ENCODE data around the gene ZNF197.
"Not testable (repeated sequence)": the region's sequence is repeated elsewhere in the genome, so short reads cannot be mapped to it uniquely, and the experiment has no call there.

ZNF197 gene

DNA sequence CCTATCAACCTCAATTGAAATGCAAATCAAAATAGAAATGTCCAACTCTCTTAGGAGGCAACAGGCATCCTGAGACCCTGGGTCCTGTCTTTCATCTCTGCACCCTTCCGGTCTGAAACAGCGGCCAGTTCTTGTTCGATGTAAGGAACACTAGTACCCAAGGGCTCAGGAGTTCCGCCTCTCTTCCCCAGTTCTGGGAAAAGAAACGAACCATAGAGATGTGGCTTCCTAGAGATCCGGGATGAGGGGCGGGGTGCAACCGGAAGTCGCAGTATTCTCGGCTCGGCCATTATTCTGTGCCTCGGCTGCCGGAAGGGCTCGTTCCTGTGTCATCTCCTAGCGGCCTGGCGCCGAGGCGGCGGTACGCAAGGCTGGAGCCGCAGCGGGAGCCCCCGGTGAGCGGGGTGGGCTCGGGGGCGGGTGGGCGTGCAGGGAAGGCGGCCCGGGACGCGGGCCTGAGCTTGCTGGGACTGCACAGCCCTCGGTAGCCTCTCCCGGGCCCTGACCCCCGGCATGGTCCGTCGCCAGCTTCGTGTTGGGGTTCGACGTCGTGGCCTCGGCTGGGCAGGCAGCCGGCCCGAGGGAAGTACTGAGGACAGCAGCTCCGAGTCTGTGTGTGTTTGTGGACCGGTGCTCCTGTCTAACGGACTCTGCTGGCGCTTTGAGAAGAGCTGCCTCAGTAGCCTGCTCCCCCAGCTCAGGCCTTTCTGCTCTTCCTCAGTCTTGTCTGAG is at the start of gene ZNF197:
Gene ZNF197 (plus strand): TSS at position 288 of the 732 bp plus-strand sequence. CDS start 4,119 bp downstream, outside the sequence.
- DNase-seq, result peak; percentile 92 to 93

DNA sequence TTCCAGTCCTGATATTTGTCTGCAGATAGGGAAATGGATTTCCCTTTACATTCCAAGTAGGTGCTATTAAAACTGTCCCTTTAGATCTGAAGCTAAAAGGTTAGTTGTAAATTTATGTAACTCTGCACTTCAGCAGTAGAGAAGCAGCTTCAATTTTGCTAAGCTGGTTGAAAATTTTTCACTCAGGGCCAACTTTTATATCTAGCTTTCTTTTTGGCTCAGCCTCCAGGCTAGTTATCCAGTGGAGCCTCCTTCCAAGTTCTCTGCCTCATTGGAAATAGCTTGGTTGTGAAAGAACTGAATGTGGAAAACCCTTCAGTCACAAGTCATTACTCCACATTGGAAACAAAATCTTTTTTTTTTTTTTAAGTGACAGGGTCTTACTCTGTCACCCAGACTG is 48.2 kb upstream of the ZNF197 start:
- DNase-seq, result no peak

DNA sequence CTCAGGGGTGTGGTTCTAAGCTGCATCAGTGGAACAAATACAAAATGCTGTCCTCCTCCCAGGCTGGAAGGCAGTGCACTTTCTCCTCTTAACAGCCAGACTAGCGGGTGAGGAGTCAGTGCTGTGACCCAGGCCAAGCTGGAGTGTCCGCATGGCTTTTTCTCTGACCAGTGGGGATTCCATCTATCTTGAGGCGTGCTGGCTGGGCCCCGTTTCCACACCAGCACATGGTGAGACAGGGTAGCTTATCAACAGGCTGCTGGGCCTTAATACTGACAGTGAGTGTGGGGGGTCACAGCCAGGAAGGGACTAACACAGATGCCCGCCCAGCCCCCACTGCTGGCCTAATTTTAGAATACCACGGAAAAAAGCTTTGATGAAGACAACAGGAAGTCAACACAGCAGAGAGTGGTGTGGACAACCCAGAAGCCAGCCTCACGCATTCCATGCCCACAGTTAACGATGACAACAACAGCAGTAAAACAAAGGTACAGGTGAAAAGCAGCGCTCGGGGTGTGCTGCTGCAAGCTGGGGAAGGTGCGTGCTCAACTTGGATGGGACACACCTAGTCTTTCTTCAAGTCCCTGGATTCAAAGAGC is 47.4 kb upstream of the ZNF197 start:
- DNase-seq, result not testable (repeated sequence)

DNA sequence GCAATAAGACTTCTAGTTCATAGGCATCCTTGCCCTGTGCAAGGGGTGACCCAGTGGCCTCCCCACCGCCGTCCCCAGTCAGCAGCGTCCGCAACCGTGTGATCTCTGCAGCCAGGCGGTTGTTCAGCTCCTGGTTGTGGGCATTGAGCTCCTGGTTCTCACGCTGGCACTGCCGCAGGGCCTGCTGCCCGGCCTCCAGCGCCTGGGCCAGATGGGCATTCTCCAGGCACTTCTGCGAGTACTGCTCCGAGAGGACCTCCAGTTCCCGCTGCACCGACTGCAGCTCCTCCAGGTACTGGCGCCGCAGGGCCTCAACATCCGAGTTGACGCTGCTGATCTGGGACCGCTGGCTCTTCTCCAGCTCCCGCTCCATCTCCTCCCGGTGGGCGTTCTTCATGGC is 46.5 kb upstream of the ZNF197 start:
- DNase-seq, result not testable (repeated sequence)

DNA sequence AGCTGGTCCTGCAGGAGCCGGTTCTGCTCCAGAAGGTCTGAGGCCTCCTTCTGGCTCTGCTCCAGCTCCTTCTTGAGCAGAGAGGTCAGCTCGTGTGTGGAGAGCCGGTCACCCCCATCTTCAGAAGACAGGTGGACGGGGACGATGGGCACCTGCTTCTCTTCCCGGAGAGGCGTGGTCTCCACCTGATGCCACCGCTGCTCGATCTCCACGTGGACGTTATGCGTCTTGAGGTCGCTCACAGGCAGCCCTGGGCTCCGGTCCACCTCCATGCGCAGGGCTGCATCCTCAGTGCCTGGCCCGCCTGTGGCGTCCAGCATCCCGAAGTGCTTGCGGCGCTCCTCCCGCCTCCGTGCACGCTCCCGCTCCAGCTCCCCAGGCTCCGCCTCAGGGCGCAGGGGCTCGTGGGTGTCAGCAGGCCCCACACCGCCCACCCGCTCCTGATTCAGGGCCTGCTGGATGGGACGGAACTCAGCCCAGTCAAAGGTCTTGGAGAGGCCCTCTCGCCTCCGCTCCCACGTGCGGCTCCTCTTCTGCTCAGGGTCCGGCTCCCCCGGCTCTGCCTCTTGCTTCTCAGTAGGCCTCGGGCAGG is 45.8 kb upstream of the ZNF197 start:
- DNase-seq, result not testable (repeated sequence)

DNA sequence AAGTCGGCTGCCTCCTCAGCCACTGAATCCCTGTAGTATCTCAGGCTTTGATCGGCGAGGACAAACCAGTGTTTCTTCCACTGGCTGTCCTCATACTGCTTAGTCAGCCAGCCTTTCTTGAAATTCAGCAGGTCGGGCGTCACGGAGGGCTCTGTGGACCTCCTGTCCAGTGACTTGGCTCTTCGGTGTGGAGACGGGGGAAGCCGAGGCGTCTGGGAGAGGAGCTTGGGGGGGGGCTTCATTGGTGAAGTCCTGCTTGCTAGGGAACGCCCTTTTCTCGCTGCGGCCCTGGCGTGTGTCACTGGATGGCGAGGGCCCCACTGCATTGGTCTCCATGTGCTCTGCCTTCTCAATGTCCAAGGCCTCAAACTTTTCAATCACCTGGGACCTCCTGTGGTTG is 45.1 kb upstream of the ZNF197 start:
- DNase-seq, result not testable (repeated sequence)

DNA sequence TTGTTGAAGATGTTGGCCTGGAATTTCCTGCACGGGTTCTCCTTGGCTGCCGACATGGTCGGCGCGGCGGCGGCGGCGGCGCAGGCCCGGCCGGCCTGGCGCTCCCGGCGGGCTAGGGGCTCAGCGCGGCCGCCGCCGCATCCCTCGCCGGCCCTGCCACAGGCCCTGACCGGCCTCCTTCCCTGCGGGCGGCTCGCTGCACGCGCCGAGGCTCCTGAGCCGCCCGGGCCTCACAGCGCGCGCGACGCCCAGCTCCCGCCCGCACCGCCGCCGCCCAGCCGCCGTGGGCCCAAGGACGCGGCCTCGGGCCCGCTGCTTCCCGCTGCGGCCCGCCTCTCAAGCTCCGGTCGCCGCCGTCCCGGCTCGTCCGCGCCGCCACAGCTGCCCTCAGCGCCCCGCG is 43.9 kb upstream of the ZNF197 start:
- not testable (repeated sequence) for DNase-seq

DNA sequence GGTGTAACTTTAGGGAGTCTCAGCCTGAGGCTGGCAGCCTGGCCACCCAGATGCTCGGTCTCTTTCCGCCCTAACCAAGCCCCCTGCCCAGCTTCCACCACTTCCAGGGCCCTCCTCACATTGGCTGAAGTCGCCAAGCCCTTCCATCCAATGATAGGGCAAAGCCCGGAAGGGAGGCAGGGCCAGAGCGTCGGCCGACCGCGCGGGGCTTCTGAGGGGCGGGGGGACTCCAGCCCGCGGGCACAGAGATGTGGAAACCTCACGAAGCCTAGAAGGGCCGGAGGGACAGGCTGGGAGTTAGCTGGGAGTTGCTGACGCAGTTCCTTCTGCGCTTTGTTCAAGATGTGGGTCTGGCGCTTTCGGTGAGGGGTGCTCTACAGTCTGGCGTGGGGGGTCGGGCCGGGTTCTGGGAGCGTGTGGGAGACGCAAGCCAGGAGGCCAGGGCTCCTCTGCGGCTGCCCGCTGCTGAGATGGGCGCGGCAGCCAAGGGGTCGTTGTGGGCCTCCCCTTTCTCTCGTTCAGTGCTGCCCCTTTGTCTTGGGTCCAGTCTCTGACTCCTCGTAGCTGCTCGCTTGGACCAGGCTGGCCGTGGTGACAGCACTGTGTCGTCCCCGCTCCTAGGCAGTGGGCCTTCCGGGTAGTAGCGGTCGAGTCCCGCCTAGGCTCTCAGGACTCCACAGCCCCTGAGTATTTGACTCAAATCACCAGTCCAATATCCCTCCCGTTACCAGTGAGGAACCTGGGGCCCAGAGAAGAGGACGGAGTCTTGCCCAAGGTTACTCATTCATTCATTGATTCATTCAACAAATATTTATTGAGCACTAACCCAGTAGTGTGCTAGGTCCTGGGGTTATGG is 40.0 kb upstream of the ZNF197 start, which contains the start of gene ZNF660:
Gene ZNF660 (plus strand): TSS at position 319 of the 856 bp plus-strand sequence. CDS start 9,230 bp downstream, outside the sequence.
- peak; percentile 62 to 72 for DNase-seq

DNA sequence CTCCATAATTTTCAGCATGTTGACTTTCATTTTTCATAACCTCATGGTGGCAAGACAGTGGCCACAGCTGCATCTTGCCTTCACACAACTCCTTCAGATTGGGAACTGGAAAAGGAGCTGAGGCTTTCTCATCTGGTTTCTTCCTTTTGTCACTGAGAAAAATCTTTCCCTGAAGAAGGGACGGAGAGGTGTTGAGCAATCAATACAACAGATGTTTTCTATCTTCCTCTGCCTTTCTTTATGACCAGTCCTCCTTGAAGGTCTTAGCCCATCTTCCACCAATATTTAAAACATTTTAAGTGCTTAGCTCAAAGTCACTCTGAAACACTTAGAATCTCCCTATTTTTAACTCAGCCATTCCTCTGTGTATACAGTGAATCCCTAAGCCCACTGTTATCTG is 28.2 kb upstream of the ZNF197 start:
- DNase-seq, result no peak

DNA sequence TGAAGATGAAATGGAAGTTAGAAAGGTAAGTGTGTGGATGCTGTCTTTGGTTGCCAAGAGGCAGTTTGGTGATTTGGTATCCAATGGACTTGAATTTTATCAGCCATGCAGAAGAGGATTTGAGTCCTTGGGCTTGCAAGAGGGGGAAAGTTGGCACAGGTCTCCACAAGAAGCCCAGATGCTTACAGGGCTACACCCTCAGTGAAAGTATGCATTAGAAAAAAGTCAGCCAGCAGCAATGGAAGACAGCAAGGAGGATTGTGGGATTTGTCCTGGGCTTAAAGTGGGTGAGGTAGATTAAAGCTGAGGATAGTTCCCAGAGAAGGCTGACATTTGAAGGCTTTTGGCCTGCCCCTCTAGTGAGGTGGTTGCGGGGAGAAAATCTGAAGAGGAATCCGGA is 23.1 kb upstream of the ZNF197 start:
- no peak for DNase-seq

DNA sequence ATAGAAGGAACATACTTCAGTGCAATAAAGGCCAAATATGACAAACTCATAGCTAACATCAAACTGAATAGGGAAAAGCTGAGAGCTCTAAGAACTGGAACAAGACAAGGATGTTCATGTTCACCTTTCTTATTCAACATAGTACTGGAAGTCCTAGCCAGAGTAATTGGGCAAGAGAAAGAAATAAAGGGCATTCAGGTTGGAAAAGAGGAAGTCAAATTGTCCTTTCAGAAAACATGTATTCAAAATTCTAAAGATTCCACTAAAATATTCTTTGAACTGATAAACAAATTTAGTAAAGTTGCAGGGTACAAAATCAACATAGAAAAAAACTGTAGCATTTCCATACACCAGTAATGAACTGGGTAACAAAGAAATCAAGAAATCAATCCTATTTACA is 12.2 kb upstream of the ZNF197 start:
- DNase-seq, result no peak

DNA sequence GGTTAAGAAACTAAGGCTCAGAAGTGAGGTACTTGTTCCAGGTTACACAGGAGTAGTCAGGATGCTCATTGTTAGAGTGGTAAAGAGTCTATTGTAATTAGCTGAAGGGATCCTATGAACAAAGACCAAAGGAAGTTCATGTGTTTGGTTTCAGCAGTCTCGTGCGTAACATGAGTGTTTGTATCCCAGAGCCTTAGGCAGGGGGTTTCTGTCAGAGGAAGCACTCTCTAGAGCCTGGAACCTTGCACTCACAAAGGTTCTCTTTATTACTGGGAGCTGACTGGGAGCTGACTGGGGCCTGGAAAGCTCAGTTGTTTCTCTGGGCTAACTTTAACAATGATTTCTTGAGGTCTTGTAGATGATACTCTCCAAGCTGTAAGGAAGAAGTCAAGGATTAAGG is 3.9 kb downstream of the ZNF197 start:
- no peak for DNase-seq

DNA sequence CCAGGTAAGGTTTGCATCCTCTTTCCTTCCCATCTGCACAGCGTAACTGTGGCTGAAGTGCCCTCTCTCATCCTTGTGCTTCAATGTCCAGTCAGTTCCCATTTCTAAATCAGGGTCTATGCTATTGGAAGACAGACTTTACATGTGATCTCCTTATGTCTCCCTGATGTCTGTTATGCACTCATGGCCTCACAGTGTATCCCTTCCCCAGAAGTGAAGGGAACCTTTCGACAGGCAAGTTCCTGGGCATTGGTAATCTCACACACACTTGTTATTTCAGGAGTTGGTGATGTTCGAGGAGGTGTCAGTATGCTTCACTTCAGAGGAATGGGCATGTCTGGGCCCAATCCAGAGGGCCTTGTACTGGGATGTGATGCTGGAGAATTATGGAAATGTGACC is 7.4 kb downstream of the ZNF197 start:
- no peak for DNase-seq

DNA sequence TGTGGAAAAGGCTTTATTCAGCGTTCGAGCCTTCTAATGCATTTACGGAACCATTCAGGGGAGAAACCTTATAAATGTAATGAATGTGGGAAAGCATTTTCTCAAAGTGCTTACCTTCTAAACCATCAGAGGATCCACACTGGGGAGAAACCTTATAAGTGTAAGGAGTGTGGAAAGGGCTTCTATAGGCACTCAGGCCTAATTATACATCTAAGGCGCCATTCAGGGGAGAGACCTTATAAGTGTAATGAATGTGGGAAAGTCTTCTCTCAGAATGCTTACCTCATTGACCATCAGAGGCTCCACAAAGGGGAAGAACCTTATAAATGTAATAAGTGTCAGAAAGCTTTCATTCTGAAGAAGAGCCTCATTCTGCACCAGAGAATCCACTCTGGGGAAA is 17.5 kb downstream of the ZNF197 start:
- DNase-seq, result no peak

DNA sequence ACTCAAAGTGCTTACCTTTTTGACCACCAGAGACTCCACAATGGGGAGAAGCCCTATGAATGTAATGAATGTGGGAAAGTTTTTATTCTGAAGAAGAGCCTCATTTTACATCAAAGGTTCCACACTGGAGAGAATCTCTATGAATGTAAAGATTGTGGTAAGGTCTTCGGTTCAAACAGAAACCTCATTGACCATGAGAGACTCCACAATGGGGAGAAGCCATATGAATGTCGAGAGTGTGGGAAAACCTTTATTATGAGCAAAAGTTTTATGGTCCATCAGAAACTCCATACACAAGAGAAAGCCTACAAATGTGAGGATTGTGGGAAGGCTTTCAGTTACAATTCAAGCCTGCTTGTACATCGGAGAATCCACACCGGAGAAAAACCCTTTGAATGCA is 18.2 kb downstream of the ZNF197 start:
- DNase-seq, result no peak

DNA sequence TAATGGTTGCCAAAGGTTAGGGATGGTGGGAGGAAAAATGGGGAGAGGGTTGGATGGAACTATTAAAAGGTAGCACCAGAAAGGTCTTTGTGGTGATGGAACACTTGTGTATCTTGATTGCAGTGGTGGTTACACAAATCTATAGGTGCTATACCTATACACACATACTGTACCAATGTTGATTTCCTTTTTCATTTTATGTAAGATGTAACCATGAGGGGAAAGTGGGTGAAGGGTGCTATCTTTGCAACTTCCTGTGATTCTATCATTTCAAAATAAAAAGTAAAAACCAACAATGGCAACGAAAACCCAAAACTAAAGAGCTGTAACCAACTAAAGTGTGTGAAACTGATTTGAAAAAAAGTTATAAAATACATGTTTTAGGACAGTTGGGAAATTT is 22.9 kb downstream of the ZNF197 start:
- DNase-seq, result no peak

DNA sequence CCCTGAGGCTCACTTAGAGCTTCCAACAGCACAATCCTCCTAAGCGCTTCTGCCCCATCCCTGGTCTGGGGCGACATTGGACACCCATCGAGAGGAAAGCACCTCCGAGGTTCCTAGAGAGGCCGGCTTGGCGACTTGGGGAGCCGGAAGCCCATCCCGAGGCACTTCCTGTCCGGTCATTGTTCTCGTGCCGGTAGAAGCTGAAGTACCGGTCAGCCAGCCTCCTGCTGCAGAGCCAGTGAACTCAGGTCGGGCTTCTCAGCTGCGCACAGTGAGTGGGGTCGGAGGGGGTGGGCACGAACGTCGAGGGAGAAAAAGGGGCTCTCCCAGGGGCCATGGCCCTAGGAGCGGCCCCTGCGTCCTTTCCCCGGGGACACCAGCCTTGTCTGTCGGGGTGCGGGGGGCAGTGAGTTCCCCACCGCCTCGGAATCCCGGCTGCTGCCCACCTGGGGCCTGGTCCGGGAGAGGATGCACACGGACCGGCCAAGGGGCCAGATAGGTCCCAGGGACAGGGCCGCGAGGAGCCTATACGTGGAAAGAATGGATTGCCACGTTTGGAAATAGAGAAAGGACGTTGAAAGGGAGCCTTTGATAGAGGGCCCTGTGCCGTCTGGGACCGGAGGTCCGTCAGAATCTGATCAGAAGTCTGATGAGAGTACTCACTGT is 23.9 kb downstream of the ZNF197 start, which contains the start of gene ZNF35:
Gene ZNF35 (plus strand): TSS at position 169 of the 666 bp plus-strand sequence. CDS start 2,336 bp downstream, outside the sequence.
- peak; percentile 87 to 88 for DNase-seq

DNA sequence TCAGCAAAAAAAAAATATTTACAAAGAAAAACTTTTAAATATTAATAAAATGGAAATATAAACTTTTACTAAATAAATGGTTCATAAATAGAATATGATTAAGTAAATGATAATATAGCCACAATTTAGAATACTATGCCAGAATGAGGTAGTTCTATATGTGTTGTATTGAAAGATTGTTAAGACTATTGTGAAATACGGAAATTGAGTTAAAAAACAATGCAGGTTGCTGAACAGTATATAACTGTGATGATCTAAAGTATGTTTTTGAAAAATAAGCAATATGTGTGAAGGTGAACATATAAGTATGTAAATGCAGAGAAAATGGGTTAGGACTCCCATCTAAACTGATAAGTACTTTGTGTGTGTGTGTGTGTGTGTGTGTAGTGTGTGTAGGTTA is 24.9 kb downstream of the ZNF197 start:
- DNase-seq, result no peak

DNA sequence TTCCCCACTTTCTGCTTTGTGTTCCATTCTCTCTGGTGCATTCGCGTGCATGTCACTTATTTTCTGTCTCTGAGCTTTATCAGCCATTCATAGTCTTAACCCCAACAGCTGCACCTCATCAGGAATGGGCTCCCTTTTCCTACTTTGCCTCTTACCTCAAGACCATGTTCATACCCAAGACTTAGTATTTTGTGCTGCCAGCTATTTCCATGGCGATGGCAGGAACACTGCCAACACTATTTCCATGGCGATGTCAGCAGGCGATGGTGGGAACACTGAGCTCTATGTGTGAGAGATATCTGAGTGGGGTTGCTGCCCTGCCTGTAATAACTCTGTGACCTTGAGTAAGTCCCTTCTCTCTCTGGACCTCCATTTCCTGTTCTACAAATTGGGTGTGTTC is 29.2 kb downstream of the ZNF197 start:
- DNase-seq, result no peak

DNA sequence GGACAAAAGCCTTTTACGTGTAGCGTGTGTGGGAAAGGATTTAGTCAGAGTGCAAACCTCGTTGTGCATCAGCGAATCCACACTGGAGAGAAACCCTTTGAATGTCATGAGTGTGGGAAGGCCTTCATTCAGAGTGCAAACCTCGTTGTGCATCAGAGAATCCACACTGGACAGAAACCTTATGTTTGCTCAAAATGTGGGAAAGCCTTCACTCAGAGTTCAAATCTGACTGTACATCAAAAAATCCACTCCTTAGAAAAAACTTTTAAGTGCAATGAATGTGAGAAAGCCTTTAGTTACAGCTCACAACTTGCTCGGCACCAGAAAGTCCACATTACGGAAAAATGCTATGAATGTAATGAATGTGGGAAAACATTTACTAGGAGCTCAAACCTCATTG is 34.2 kb downstream of the ZNF197 start:
- no peak for DNase-seq

DNA sequence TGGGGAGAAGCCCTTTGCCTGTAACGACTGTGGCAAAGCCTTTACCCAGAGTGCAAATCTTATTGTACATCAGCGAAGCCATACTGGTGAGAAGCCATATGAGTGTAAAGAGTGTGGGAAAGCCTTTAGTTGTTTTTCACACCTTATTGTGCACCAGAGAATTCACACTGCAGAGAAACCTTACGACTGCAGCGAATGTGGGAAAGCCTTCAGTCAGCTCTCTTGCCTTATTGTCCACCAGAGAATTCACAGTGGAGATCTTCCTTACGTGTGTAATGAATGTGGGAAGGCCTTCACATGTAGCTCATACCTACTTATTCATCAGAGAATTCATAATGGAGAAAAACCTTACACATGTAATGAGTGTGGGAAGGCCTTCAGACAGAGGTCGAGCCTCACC is 34.6 kb downstream of the ZNF197 start:
- DNase-seq, result no peak

DNA sequence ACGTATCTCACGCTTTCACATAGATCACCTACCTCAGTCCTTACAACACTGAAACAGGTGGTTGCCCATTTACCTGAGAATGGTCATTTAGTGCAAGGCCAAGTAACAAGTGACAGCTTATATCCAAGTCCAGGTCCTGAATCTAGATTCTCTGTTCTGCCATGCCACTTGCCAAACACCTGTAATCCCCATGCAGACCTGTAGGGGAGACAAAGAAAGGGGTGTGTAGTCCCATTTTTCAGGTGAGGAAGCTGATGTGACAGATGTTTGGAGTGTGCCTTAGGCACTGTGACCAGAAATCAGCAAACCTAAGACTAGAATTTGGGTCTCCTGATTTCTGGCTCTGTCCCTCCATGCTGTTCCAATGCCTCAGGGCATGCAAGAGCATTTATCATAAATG is 36.4 kb downstream of the ZNF197 start:
- no peak for DNase-seq

DNA sequence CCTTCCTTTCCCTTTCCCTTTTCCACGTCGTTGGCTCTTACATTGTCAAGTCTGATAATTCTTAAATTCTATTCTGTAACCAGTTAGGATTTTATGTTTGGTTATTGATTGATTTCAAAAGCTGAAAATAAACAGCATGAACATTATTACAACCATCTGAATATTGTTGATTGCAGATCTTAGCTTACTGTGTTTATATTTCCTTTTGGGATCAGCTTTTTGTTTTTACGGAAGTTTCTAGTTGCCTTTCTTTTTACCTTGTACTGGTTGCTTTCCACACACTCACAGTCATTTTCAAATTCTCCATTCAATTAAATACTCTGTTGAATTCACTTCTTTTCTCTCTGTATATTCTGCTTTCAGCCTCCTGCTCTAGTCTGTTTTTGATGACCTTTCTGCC is 40.3 kb downstream of the ZNF197 start:
- DNase-seq, result no peak
